H1 (cell line): ENCODE measurements around the gene SNX20. TPM values are rescaled to one million over a fixed set of nuclear protein-coding genes. Genes with fewer than 3 reads are reported as not detected.

Experiments used
- CTCF ChIA-PET: fragments of 300-600 bp; sonication (Branson Sonifier 250); formaldehyde crosslinking; loops from one replicate; lab custom pipeline; 2021; ENCODE audit not compliant: partially characterized antibody; lab: Charles Lee
- POLR2A ChIA-PET: fragments of 300-600 bp; sonication (Branson Sonifier 250); formaldehyde crosslinking; loops from one replicate; lab custom pipeline; 2021; ENCODE audit warnings: inconsistent platforms; ENCODE audit not compliant: partially characterized antibody; lab: Charles Lee
- DNase-seq, 2 experiments: peaks; one replicate each; pipeline versions ENCODE4 v3.0.0 to v3.0.0-alpha.2; 2010 to 2022; ENCODE audit warnings: low spot score in 2 of 2, low read depth in 1 of 2, mixed read lengths in 1 of 2
- FAIRE-seq: peaks from 2 replicates; lab custom pipeline; 2011; peaks lifted over from hg19 to GRCh38; lab: Jason Lieb, UNC
- H2AFZ ChIP-seq: 2 replicates; pipeline ENCODE4 v1.8.1; 2012; ENCODE audit warnings: low read length, inconsistent platforms
- H2AK5ac ChIP-seq: 2 replicates; pipeline ENCODE4 v1.6.1; 2013; ENCODE audit warnings: low read depth, low read length
- H2BK120ac ChIP-seq: replicated peaks from 2 replicates; pipeline ENCODE3; 2013; ENCODE audit warnings: low read depth, low read length, inconsistent platforms
- H2BK12ac ChIP-seq: 2 replicates; pipeline ENCODE4 v1.6.1; 2013; ENCODE audit warnings: low read depth, low read length
- H2BK15ac ChIP-seq: 2 replicates; pipeline ENCODE4 v1.6.1; 2013; ENCODE audit warnings: low read length
- H2BK20ac ChIP-seq: 2 replicates; pipeline ENCODE4 v1.6.1; 2013; ENCODE audit warnings: low read length
- H2BK5ac ChIP-seq: 2 replicates; pipeline ENCODE4 v1.6.1; 2013; ENCODE audit warnings: low read depth, low read length
- H3K14ac ChIP-seq: 2 replicates; pipeline ENCODE4 v1.6.1; 2013; ENCODE audit warnings: inconsistent platforms; ENCODE audit not compliant: insufficient read length
- H3K18ac ChIP-seq: 2 replicates; pipeline ENCODE4 v1.6.1; 2013; ENCODE audit warnings: low read length; ENCODE audit errors: extremely low read depth
- H3K23ac ChIP-seq: 2 replicates; pipeline ENCODE4 v1.6.1; 2013; ENCODE audit warnings: inconsistent platforms; ENCODE audit not compliant: insufficient read length
- H3K23me2 ChIP-seq: 2 replicates; pipeline ENCODE4 v1.6.1; 2013; ENCODE audit warnings: low read depth, low read length
- H3K27ac ChIP-seq: 2 replicates; pipeline ENCODE4 v1.6.1; 2011; ENCODE audit warnings: low read depth, low read length, inconsistent platforms
- H3K27me3 ChIP-seq, 4 experiments: replicated peaks in 1 of 4; 1 replicate in 1 of 4; 2 replicates in 3 of 4; pipeline versions ENCODE4 v1.6.1 to v1.8.1; 2011 to 2013; ENCODE audit warnings: low read length in 3 of 4, mild to moderate bottlenecking in 3 of 4, inconsistent platforms in 2 of 4, mixed read lengths in 2 of 4, moderate library complexity in 1 of 4; ENCODE audit not compliant: control insufficient read depth in 3 of 4, insufficient read depth in 3 of 4; ENCODE audit errors: extremely low read depth in 1 of 4
- H3K36me3 ChIP-seq, 4 experiments: 2 replicates each; pipeline versions ENCODE4 v1.6.1 to v1.8.1; 2011 to 2013; ENCODE audit warnings: mild to moderate bottlenecking in 4 of 4, low read length in 3 of 4, moderate library complexity in 2 of 4, control low read depth in 1 of 4, inconsistent platforms in 1 of 4; ENCODE audit not compliant: insufficient read depth in 4 of 4, control insufficient read depth in 2 of 4
- H3K4ac ChIP-seq: replicated peaks from 2 replicates; pipeline ENCODE3; 2013; ENCODE audit warnings: low read length, low read depth, mixed read lengths, inconsistent platforms; ENCODE audit not compliant: insufficient read length
- H3K4me1 ChIP-seq, 4 experiments: replicated peaks in 1 of 4; 1 replicate in 1 of 4; 2 replicates in 3 of 4; pipeline versions ENCODE4 v1.6.1 to v1.8.1; 2011 to 2013; ENCODE audit warnings: low read length in 3 of 4, inconsistent platforms in 2 of 4, mixed read lengths in 1 of 4; ENCODE audit not compliant: insufficient read depth in 4 of 4, control insufficient read depth in 3 of 4
- H3K4me2 ChIP-seq, 2 experiments: 2 replicates each; pipeline versions ENCODE4 v1.6.1 to v1.8.1; 2011 to 2013; ENCODE audit warnings: low read depth in 2 of 2, low read length in 2 of 2, control low read depth in 1 of 2, inconsistent platforms in 1 of 2, mild to moderate bottlenecking in 1 of 2; ENCODE audit not compliant: insufficient read depth in 1 of 2
- H3K4me3 ChIP-seq, 4 experiments: fragments of 200-600, 300-600 bp in 1 of 4; sonication (generic), shearing (Covaris generic), sonication (Bioruptor Twin) in 1 of 4; 2 replicates each; pipeline versions ENCODE4 v1.5.1 to v1.8.1; 2011 to 2016; ENCODE audit warnings: low read length in 4 of 4, low read depth in 3 of 4, control low read depth in 2 of 4, inconsistent platforms in 2 of 4, mild to moderate bottlenecking in 2 of 4, mixed read lengths in 1 of 4, moderate library complexity in 1 of 4; ENCODE audit not compliant: insufficient read depth in 2 of 4; ENCODE audit errors: extremely low read depth in 1 of 4
- H3K56ac ChIP-seq: replicated peaks from 2 replicates; pipeline ENCODE3; 2013; ENCODE audit warnings: low read depth, mild to moderate bottlenecking, mixed read lengths, low read length, inconsistent platforms; ENCODE audit not compliant: insufficient read length
- H3K79me1 ChIP-seq: 2 replicates; pipeline ENCODE4 v1.6.1; 2013; ENCODE audit warnings: low read depth, low read length, control low read depth
- H3K79me2 ChIP-seq, 2 experiments: 2 replicates each; pipeline versions ENCODE4 v1.6.1 to v1.8.1; 2012 to 2013; ENCODE audit warnings: low read length in 2 of 2, mild to moderate bottlenecking in 2 of 2, inconsistent platforms in 1 of 2; ENCODE audit not compliant: insufficient read depth in 2 of 2, control insufficient read depth in 1 of 2
- H3K9ac ChIP-seq, 4 experiments: replicated peaks in 1 of 4; 1 replicate in 1 of 4; 2 replicates in 3 of 4; pipeline versions ENCODE4 v1.6.1 to v1.8.1; 2011 to 2013; ENCODE audit warnings: low read depth in 3 of 4, low read length in 3 of 4, control low read depth in 2 of 4, mild to moderate bottlenecking in 2 of 4, moderate library complexity in 2 of 4, inconsistent platforms in 1 of 4; ENCODE audit errors: extremely low read depth in 1 of 4
- H3K9me3 ChIP-seq, 2 experiments: 2 replicates each; pipeline versions ENCODE4 v1.6.1 to v1.8.1; 2012 to 2013; ENCODE audit warnings: mild to moderate bottlenecking in 2 of 2, moderate library complexity in 2 of 2, control low read depth in 1 of 2, inconsistent platforms in 1 of 2, low read depth in 1 of 2, low read length in 1 of 2, mixed read lengths in 1 of 2; ENCODE audit not compliant: insufficient read depth in 2 of 2
- H4K20me1 ChIP-seq, 2 experiments: replicated peaks in 1 of 2; 2 replicates each; pipeline versions ENCODE3 to v1.8.1; 2011 to 2013; ENCODE audit warnings: inconsistent platforms in 2 of 2, low read length in 2 of 2, mild to moderate bottlenecking in 1 of 2; ENCODE audit not compliant: insufficient read depth in 2 of 2, control insufficient read depth in 1 of 2
- H4K5ac ChIP-seq: 2 replicates; pipeline ENCODE4 v1.6.1; 2013; ENCODE audit warnings: low read length, low read depth, mixed read lengths, inconsistent platforms; ENCODE audit not compliant: insufficient read length
- H4K8ac ChIP-seq: 2 replicates; pipeline ENCODE4 v1.8.0; 2013; ENCODE audit warnings: mild to moderate bottlenecking, moderate library complexity, low read length, inconsistent platforms; ENCODE audit not compliant: insufficient read depth; ENCODE audit errors: extremely low read depth
- H4K91ac ChIP-seq: replicated peaks from 2 replicates; pipeline ENCODE3; 2013; ENCODE audit warnings: low read length, mixed read lengths, inconsistent platforms; ENCODE audit not compliant: insufficient read length
- BCL11A ChIP-seq, 2 experiments: IDR thresholded peaks; one replicate each; pipeline ENCODE4 v1.6.1; 2011; ENCODE audit warnings: low read depth in 2 of 2, low read length in 2 of 2, mild to moderate bottlenecking in 2 of 2
- EGR1 ChIP-seq: IDR thresholded peaks from 2 replicates; pipeline ENCODE4 v1.6.1; 2011; ENCODE audit warnings: low read depth, low read length, borderline replicate concordance
- GABPA ChIP-seq: IDR thresholded peaks from 2 replicates; pipeline ENCODE4 v1.6.1; 2011; ENCODE audit warnings: mild to moderate bottlenecking, low read length, moderate library complexity, borderline replicate concordance; ENCODE audit not compliant: insufficient read depth
- RBBP5 ChIP-seq: IDR thresholded peaks from 2 replicates; pipeline ENCODE4 v1.7.1; 2012; ENCODE audit warnings: low read depth, mild to moderate bottlenecking, inconsistent platforms, low read length, moderate library complexity, borderline replicate concordance
- SAP30 ChIP-seq: fragments of 300-600 bp; sonication (generic); IDR thresholded peaks from 2 replicates; pipeline ENCODE4 v1.7.1; 2012; ENCODE audit warnings: low read length, moderate library complexity, mild to moderate bottlenecking, inconsistent platforms; ENCODE audit not compliant: insufficient read depth, insufficient replicate concordance
- WGBS, 2 experiments: shearing (Covaris generic) in 1 of 2; methylation state at CpG; one replicate each; pipeline versions ENCODE4 v1.1.6 to v1.1.7; 2013 to 2015; ENCODE audit warnings: low lambda C conversion rate in 2 of 2, mixed read lengths in 2 of 2, inconsistent platforms in 1 of 2, low coverage in 1 of 2, missing lambda C conversion rate in 1 of 2; ENCODE audit not compliant: insufficient replicate concordance in 2 of 2, insufficient coverage in 1 of 2, insufficient read length in 1 of 2; ENCODE audit errors: extremely low coverage in 1 of 2, missing lambda C conversion rate in 1 of 2; 5-methylcytosine and 5-hydroxymethylcytosine counted together
- polyA plus RNA-seq, 7 experiments: library from polyadenylated mRNA; depleted of rRNA in 3 of 7; stranded (reverse) in 5 of 7; unstranded in 2 of 7; fragments of >200 nt in 5 of 7; fragments of 200-250 nt in 2 of 7; gene quantifications; 1 replicate in 5 of 7; 2 replicates in 1 of 7; 4 replicates in 1 of 7; pipeline versions ENCODE4 v1.2.1 to v1.2.3, GENCODE V29; 2011 to 2013; ENCODE audit warnings: missing spikeins in 2 of 7, mixed read lengths in 2 of 7
- total RNA-seq: library from RNA; stranded (reverse); fragmentation: NEBNext Ultra II Directional; extraction: Animal tissue kit (Norgen Biotek cat#: 25700); gene quantifications from 2 replicates; pipeline ENCODE4 v1.2.1, GENCODE V29; 2021

Gene SNX20
- total and polyA plus RNA-seq, 2 of the 8 experiments (the other 6 are each of a cell fraction or from before 2014, with no cell fraction given), result not detected

DNA sequence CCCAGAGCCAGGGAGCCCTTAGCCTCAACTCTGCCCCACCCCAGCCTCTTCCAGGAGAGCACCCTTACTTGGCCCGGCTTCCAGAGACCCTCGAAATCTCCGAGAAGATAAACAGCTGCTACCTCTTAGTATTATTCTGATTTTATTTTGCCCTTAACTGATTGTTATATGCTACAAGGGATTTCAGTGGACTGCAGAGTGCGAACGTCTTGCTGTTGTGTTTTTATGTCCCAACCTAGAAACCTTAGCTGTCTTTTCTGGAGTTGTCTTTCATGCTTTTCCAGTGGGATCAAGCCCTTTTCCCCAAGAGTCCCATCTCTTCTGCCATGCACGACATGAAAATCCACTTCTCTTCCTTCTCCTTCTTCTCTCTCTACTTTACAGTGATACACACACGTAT lies 47.0 kb downstream of the SNX20 start:
- no peak overlapping the region for H3K18ac ChIP-seq
- no peak overlapping the region for H2BK5ac ChIP-seq
- POLR2A ChIA-PET, result no interaction called here
- no peak overlapping the region for H3K14ac ChIP-seq
- 89% methylated on average over 7 of the region's 7 CpGs; no CpG with 5 or more reads in 1 of the 2 experiments for WGBS, 2 experiments
- H3K9ac ChIP-seq, result no peak overlapping the region
- no peak overlapping the region for H4K91ac ChIP-seq
- no peak overlapping the region for H2BK20ac ChIP-seq
- no peak overlapping the region for H2BK120ac ChIP-seq
- no peak overlapping the region for H2AFZ ChIP-seq
- FAIRE-seq (no peak), DNase-seq (no peak)
- H3K4me1 ChIP-seq, result no peaks in the 10 kb centered on the region
- H3K27me3 ChIP-seq, result no peaks in the 10 kb centered on the region
- no peaks in the 10 kb centered on the region for H4K20me1 ChIP-seq
- no peaks in the 10 kb centered on the region for H3K79me2 ChIP-seq
- H2AK5ac ChIP-seq, result no peak overlapping the region
- H3K4me2 ChIP-seq, result no peak overlapping the region
- no peak overlapping the region for H3K4me3 ChIP-seq
- H2BK12ac ChIP-seq, result no peak overlapping the region
- no peak overlapping the region for H4K5ac ChIP-seq
- H3K56ac ChIP-seq, result no peak overlapping the region
- no peak overlapping the region for H3K27ac ChIP-seq
- H4K8ac ChIP-seq, result no peak overlapping the region
- H3K23ac ChIP-seq, result no peak overlapping the region
- no peaks in the 10 kb centered on the region for H3K79me1 ChIP-seq
- H3K4ac ChIP-seq, result no peak overlapping the region
- no peaks in the 10 kb centered on the region for H3K9me3 ChIP-seq
- no peak overlapping the region for H2BK15ac ChIP-seq
- CTCF ChIA-PET, result interaction anchor here (1.3 to 4.5 kb wide), 5 partner anchors 10 to 172 kb away, joined by 3 to 30 read pairs (median 15); no protein-coding TSS in a partner anchor
- no peaks in the 10 kb centered on the region for H3K36me3 ChIP-seq
- H3K23me2 ChIP-seq, result no peaks in the 10 kb centered on the region
- TF ChIP-seq GABPA (no peak), SAP30 (no peak), EGR1 (no peak), RBBP5 (no peak), BCL11A (IDR thresholded peaks at IDR 0.05; ENCODE audit: low read depth in 2 of 2, low read length in 2 of 2) (no peak)
